PC-3 (cell line): ENCODE data around the gene CRHR2. TPM values are rescaled to one million over a fixed set of nuclear protein-coding genes. Genes with fewer than 3 reads are reported as not detected.

Experiments
- ATAC-seq: fragments of 200-7000 bp; cut with Tn5 transposase; 2 replicates; pipeline ENCODE4 v1.9.1; 2020; ENCODE audit warnings: mild to moderate bottlenecking, moderate library complexity
- BruUV-seq: library from RNA; stranded (reverse); fragments of 400-500 nt; replicated peaks from 2 replicates; lab custom pipeline; 2021; lab: Mats Ljungman, UMichigan
- CTCF ChIA-PET: fragments of 300-600 bp; sonication (Branson Sonifier 250); formaldehyde crosslinking; loops from one replicate; lab custom pipeline; 2022; ENCODE audit warnings: antibody characterized with exemption; lab: Charles Lee
- POLR2A ChIA-PET: fragments of 300-600 bp; sonication (Branson Sonifier 250); formaldehyde crosslinking; loops from one replicate; lab custom pipeline; 2022; ENCODE audit warnings: antibody characterized with exemption; ENCODE audit not compliant: unreplicated experiment; lab: Charles Lee
- DNase-seq: peaks from one replicate; pipeline ENCODE4 v3.0.0-alpha.2; 2015
- H2AFZ ChIP-seq: fragments of 300-600 bp; sonication (generic); 2 replicates; pipeline ENCODE4 v1.6.0; 2016; ENCODE audit warnings: antibody characterized with exemption, low read length
- H3F3A ChIP-seq: fragments of 300-600 bp; sonication (generic); one replicate; pipeline ENCODE4 v1.6.0; 2017; ENCODE audit warnings: antibody characterized with exemption, low read length, control low read depth, mild to moderate bottlenecking; ENCODE audit not compliant: unreplicated experiment
- H3K27ac ChIP-seq: fragments of 300-600 bp; sonication (generic); 2 replicates; pipeline ENCODE4 v1.5.1; 2016; ENCODE audit warnings: mild to moderate bottlenecking, low read length
- H3K27me3 ChIP-seq: fragments of 300-600 bp; sonication (generic); 2 replicates; pipeline ENCODE4 v1.6.1; 2016; ENCODE audit warnings: low read length, mixed read lengths
- H3K36me3 ChIP-seq: fragments of 300-600 bp; sonication (generic); 2 replicates; pipeline ENCODE4 v1.6.1; 2016; ENCODE audit warnings: low read depth, mixed run types, low read length, mixed read lengths
- H3K4me1 ChIP-seq: fragments of 300-600 bp; sonication (generic); 2 replicates; pipeline ENCODE4 v1.5.1; 2016; ENCODE audit warnings: low read length; ENCODE audit not compliant: insufficient read depth
- H3K4me2 ChIP-seq: fragments of 300-600 bp; sonication (generic); 2 replicates; pipeline ENCODE4 v1.6.0; 2016; ENCODE audit warnings: low read length
- H3K4me3 ChIP-seq: fragments of 300-600 bp; sonication (generic); 2 replicates; pipeline ENCODE4 v1.5.1; 2016; ENCODE audit warnings: mild to moderate bottlenecking, low read length, mixed read lengths
- H3K79me2 ChIP-seq: fragments of 300-600 bp; sonication (generic); 2 replicates; pipeline ENCODE4 v1.6.1; 2017; ENCODE audit warnings: low read length, mixed read lengths
- H3K9ac ChIP-seq: fragments of 300-600 bp; sonication (generic); 2 replicates; pipeline ENCODE4 v1.6.0; 2016; ENCODE audit warnings: mild to moderate bottlenecking, low read length
- H3K9me2 ChIP-seq: fragments of 300-600 bp; sonication (generic); replicated peaks from 2 replicates; pipeline ENCODE4 v1.6.1; 2016; ENCODE audit warnings: mixed run types, low read length, mixed read lengths
- H3K9me3 ChIP-seq: fragments of 300-600 bp; sonication (generic); 2 replicates; pipeline ENCODE4 v1.6.1; 2016; ENCODE audit warnings: low read length, mixed read lengths
- H4K20me1 ChIP-seq: fragments of 300-600 bp; sonication (generic); 2 replicates; pipeline ENCODE4 v1.6.1; 2016; ENCODE audit warnings: low read length, mixed read lengths
- EZH2 ChIP-seq: fragments of 300-600 bp; sonication (generic); IDR thresholded peaks from one replicate; pipeline ENCODE4 v1.6.1; 2017; ENCODE audit warnings: antibody characterized with exemption, mild to moderate bottlenecking, low read length; ENCODE audit not compliant: unreplicated experiment
- EZH2phosphoT487 ChIP-seq: fragments of 300-600 bp; sonication (generic); IDR thresholded peaks from 2 replicates; pipeline ENCODE4 v1.6.1; 2018; ENCODE audit warnings: mild to moderate bottlenecking, antibody characterized with exemption, low read length, borderline replicate concordance
- intact Hi-C: fragments of 100-400 bp; cut with micrococcal nuclease; formaldehyde crosslinking; loops from 2 replicates; pipeline ENCODE4 v1.9.0; 2023
- total RNA-seq: library from RNA; depleted of rRNA; stranded (reverse); fragments of >200 nt; gene quantifications from 2 replicates; pipeline ENCODE4 v1.2.3, GENCODE V29; 2014
- TF ChIP-seq, protein P1 (sequence below): fragments of 300-600 bp; sonication (generic); conservative IDR thresholded peaks from 2 replicates; pipeline ENCODE4 v1.5.1; 2017; ENCODE audit warnings: antibody characterized with exemption, low read depth, mild to moderate bottlenecking, low read length

Gene CRHR2
- total RNA-seq, 1 experiment from 2014 or later: not detected

DNA sequence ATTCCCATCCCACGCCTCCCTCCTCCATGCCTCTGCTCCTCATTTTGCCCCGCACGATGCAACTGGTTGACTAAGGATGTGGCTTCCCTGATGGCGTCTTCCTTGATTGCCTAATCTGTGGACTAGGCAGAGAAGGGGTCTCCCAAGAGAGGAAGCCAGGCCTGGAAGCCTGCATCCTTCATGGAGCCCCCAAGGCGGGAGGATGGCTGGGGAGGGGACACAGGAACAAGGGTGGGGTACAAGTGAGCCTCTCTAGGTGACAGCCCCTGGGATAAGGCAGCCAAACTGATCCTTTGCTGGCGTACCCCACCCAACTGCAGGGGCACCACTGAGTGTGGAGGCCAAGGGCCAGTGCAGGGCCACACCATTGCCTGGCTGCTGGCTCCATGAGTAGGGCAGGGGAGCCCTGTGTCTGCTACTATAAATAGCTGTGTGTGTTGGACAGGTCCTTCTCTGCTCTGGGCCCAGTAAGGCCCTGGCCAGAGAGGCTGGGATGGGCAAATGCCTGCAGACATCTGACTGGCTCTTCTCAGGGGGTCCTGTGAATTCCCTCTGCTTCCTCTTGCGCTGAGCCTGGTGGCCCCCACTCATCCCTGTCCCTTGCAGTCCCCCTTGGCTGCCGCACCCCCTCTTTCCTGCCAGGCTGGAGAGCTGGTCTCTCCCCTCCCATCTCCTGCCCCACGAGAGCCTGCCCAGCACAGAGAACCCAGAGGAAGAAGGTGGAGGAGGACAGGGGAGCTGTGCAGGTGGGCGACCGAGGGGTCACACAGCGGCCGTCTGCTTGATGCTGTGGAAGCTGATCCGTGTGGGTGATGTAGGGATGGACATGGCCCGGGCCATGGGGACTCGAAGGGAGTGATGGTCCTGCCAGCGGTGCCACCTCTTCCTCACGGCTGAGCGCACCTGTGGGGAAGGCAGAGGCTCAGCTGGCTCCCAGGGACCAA lies 29.3 kb downstream of the CRHR2 start:
- Histone ChIP-seq H3F3A (no peaks in the 10 kb centered on the region), H3K4me3 (no peak overlapping the region), H3K36me3 (no peaks in the 10 kb centered on the region), H3K79me2 (no peaks in the 10 kb centered on the region), H3K27me3 (no peaks in the 10 kb centered on the region), H3K4me1 (no peaks in the 10 kb centered on the region), H3K9me2 (no peaks in the 10 kb centered on the region), H3K9me3 (no peaks in the 10 kb centered on the region), H3K27ac (no peak overlapping the region), H3K9ac (no peak overlapping the region), H3K4me2 (no peak overlapping the region), H2AFZ (no peak overlapping the region), H4K20me1 (no peaks in the 10 kb centered on the region)
- POLR2A ChIA-PET: no interaction called here
- TF ChIP-seq EZH2 (no peak), EZH2phosphoT487 (no peak)
- TF ChIP-seq, protein P1, sequence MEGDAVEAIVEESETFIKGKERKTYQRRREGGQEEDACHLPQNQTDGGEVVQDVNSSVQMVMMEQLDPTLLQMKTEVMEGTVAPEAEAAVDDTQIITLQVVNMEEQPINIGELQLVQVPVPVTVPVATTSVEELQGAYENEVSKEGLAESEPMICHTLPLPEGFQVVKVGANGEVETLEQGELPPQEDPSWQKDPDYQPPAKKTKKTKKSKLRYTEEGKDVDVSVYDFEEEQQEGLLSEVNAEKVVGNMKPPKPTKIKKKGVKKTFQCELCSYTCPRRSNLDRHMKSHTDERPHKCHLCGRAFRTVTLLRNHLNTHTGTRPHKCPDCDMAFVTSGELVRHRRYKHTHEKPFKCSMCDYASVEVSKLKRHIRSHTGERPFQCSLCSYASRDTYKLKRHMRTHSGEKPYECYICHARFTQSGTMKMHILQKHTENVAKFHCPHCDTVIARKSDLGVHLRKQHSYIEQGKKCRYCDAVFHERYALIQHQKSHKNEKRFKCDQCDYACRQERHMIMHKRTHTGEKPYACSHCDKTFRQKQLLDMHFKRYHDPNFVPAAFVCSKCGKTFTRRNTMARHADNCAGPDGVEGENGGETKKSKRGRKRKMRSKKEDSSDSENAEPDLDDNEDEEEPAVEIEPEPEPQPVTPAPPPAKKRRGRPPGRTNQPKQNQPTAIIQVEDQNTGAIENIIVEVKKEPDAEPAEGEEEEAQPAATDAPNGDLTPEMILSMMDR: no peak
- no peak for ATAC-seq
- DNase-seq: no peak
- CTCF ChIA-PET: no interaction called here
- BruUV-seq: no TSS peak
- intact Hi-C loops: no loop called here

DNA sequence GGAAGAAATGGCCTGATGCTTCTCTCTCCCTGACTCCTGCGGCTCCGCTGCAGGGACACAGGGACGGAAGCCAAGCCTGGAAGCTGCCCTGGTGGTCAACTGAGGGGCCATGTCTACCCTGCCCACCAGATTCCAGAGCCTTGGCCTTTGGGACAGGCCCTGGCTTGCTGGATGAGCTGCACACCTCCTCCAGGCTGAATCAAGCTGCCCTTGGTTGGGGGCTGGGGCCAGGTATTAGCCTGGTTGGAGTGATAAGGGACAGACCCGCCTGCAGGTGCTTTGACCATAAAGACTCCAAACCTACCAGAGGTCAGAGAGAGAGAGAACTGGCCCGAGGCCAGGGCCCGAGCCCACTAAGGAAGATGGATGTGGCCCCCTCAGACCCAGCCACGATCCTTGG lies 30.1 kb downstream of the CRHR2 start:
- no peak overlapping the region for H3K9ac ChIP-seq
- no peak overlapping the region for H3K27ac ChIP-seq
- H3K4me3 ChIP-seq: no peak overlapping the region
- TF ChIP-seq, protein P1: no peak
- no peak for TF ChIP-seq EZH2phosphoT487
- no peak for TF ChIP-seq EZH2
- no peaks in the 10 kb centered on the region for H3K9me2 ChIP-seq
- intact Hi-C loops: no loop called here
- H3K4me2 ChIP-seq: no peak overlapping the region
- ATAC-seq (no peak), DNase-seq (no peak)
- CTCF ChIA-PET: no interaction called here
- H3F3A ChIP-seq: no peaks in the 10 kb centered on the region
- H3K79me2 ChIP-seq: no peaks in the 10 kb centered on the region
- no peak overlapping the region for H2AFZ ChIP-seq
- BruUV-seq: no TSS peak
- H3K36me3 ChIP-seq: no peaks in the 10 kb centered on the region
- no peaks in the 10 kb centered on the region for H3K9me3 ChIP-seq
- no peaks in the 10 kb centered on the region for H3K27me3 ChIP-seq
- H4K20me1 ChIP-seq: no peaks in the 10 kb centered on the region
- H3K4me1 ChIP-seq: no peaks in the 10 kb centered on the region
- POLR2A ChIA-PET: no interaction called here

DNA sequence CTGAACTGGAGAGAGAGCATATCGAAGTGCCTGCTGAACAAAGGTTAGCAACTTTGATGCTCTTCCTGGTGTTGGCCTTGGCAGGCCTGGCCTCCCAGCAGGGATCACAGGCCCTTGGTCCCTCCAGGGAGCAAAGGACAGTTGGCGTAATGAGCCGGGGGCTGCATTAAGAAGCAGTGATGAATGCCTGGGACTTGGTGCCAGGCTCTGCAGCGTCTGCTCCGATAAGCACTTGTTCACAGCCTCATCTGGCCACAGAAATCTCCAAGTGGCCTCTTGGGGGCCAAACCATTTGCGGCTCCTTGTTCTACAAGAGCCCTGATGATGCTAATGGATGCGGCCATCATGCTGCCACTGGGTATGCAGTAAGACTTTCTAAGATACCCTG lies 31.8 kb downstream of the CRHR2 start:
- Histone ChIP-seq H3K27ac (no peak overlapping the region), H2AFZ (no peak overlapping the region), H3K9ac (no peak overlapping the region), H3K4me1 (no peaks in the 10 kb centered on the region), H3K27me3 (no peaks in the 10 kb centered on the region), H4K20me1 (no peaks in the 10 kb centered on the region), H3K79me2 (no peaks in the 10 kb centered on the region), H3K4me3 (no peak overlapping the region), H3K4me2 (no peak overlapping the region), H3F3A (no peaks in the 10 kb centered on the region), H3K9me2 (no peaks in the 10 kb centered on the region), H3K36me3 (no peaks in the 10 kb centered on the region), H3K9me3 (no peaks in the 10 kb centered on the region)
- no peak for ATAC-seq
- ChIA-PET POLR2A (no interaction called here), CTCF (no interaction called here)
- intact Hi-C loops: no loop called here
- TF ChIP-seq, protein P1: no peak
- TF ChIP-seq EZH2phosphoT487: no peak
- no peak for TF ChIP-seq EZH2
- BruUV-seq: no TSS peak
- no peak for DNase-seq
